ENCODE data around the gene NSRP1. TPM values are rescaled to one million over a fixed set of nuclear protein-coding genes. Genes with fewer than 3 reads are reported as not detected.

NSRP1 gene
- total and polyA plus RNA-seq, 2 of the 8 experiments (the other 6 are each of a cell fraction or from before 2014, with no cell fraction given), result 6.1 to 22.4 TPM

DNA sequence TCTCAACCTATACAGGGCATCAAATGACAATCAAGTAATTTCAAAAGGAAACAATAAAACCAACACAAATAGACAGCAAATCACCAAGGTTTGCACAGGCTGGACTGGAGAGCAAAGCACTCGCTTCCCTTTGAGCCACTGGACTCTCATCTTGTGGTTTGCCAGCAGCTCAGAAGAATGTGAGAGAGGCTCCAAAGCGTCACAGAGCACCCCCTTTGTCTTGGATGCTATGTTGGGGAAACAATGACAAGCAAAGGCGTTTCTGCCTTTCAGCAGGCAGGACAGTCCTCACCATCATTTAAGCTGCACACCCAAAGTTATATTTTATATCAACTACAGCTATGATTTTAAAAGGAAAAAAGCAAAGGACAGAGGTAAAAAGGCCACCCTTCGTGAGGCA lies 105.6 kb downstream of the NSRP1 start:
- no peak overlapping the region for H4K91ac ChIP-seq (replicated peaks; ENCODE audit: insufficient read length, low read length)
- FAIRE-seq, result no peak
- ChIA-PET CTCF (ENCODE audit: partially characterized antibody) (interaction anchor here (1.4 to 1.5 kb wide), 2 partner anchors 9 to 22 kb away, joined by 3 to 6 read pairs; no protein-coding TSS in a partner anchor), POLR2A (ENCODE audit: partially characterized antibody) (interaction anchor here (2.9 kb wide), 1 partner anchor 14 kb away, joined by 8 read pairs; no protein-coding TSS in a partner anchor)
- H3K23me2 ChIP-seq (ENCODE audit: low read depth, low read length), result no peaks in the 10 kb centered on the region
- no peak for DNase-seq (ENCODE audit: low read depth in 1 of 2, low spot score in 2 of 2)
- no peak overlapping the region for H3K9ac ChIP-seq (replicated peaks in 1 of 4; ENCODE audit: extremely low read depth in 1 of 4, low read depth in 3 of 4, low read length in 3 of 4)
- H3K27me3 ChIP-seq (replicated peaks in 1 of 4; ENCODE audit: control insufficient read depth in 3 of 4, extremely low read depth in 1 of 4, insufficient read depth in 3 of 4, low read length in 3 of 4), result no peaks in the 10 kb centered on the region
- no peak overlapping the region for H4K8ac ChIP-seq (ENCODE audit: extremely low read depth, insufficient read depth, low read length)
- H3K4me3 ChIP-seq (ENCODE audit: extremely low read depth in 1 of 4, insufficient read depth in 2 of 4, low read depth in 3 of 4, low read length in 4 of 4), result no peak overlapping the region
- no peak overlapping the region for H2BK5ac ChIP-seq (ENCODE audit: low read depth, low read length)
- no peak overlapping the region for H3K56ac ChIP-seq (replicated peaks; ENCODE audit: insufficient read length, low read depth, low read length)
- no peaks in the 10 kb centered on the region for H3K9me3 ChIP-seq (ENCODE audit: insufficient read depth in 2 of 2, low read depth in 1 of 2, low read length in 1 of 2)
- no peak overlapping the region for H2AFZ ChIP-seq (ENCODE audit: low read length)
- H4K20me1 ChIP-seq (replicated peaks in 1 of 2; ENCODE audit: control insufficient read depth in 1 of 2, insufficient read depth in 2 of 2, low read length in 2 of 2), result no peaks in the 10 kb centered on the region
- H2BK20ac ChIP-seq (ENCODE audit: low read length), result no peak overlapping the region
- H3K27ac ChIP-seq (ENCODE audit: low read depth, low read length), result no peak overlapping the region
- no peaks in the 10 kb centered on the region; the same call in 1 of the 2 replicates for H3K79me1 ChIP-seq (ENCODE audit: low read depth, low read length)
- no peak overlapping the region for H2BK15ac ChIP-seq (ENCODE audit: low read length)
- WGBS, 2 experiments (ENCODE audit: extremely low coverage in 1 of 2, insufficient coverage in 1 of 2, insufficient read length in 1 of 2, insufficient replicate concordance in 2 of 2, low coverage in 1 of 2, low lambda C conversion rate in 2 of 2, missing lambda C conversion rate in 1 of 2), result 85% methylated on average over 4 of the region's 4 CpGs; no CpG with 5 or more reads in 1 of the 2 experiments
- H3K18ac ChIP-seq (ENCODE audit: extremely low read depth, low read length), result no peak overlapping the region
- H3K79me2 ChIP-seq (ENCODE audit: control insufficient read depth in 1 of 2, insufficient read depth in 2 of 2, low read length in 2 of 2), result no peaks in the 10 kb centered on the region
- H3K36me3 ChIP-seq (ENCODE audit: control insufficient read depth in 2 of 4, insufficient read depth in 4 of 4, low read length in 3 of 4), result no peaks in the 10 kb centered on the region
- H3K4me1 ChIP-seq (replicated peaks in 1 of 4; ENCODE audit: control insufficient read depth in 3 of 4, insufficient read depth in 4 of 4, low read length in 3 of 4), result peaks cover 0 to 2% (median 0%) of the 10 kb centered on the region in 4 experiments; a peak in 2 of 7 replicates
- H2BK12ac ChIP-seq (ENCODE audit: low read depth, low read length), result no peak overlapping the region
- no peak overlapping the region for H2AK5ac ChIP-seq (ENCODE audit: low read depth, low read length)
- no peak overlapping the region for H3K23ac ChIP-seq (ENCODE audit: insufficient read length)
- H2BK120ac ChIP-seq (replicated peaks; ENCODE audit: low read depth, low read length), result no peak overlapping the region
- no peak overlapping the region for H4K5ac ChIP-seq (ENCODE audit: insufficient read length, low read depth, low read length)
- H3K14ac ChIP-seq (ENCODE audit: insufficient read length), result no peak overlapping the region
- H3K4me2 ChIP-seq (ENCODE audit: insufficient read depth in 1 of 2, low read depth in 2 of 2, low read length in 2 of 2), result no peak overlapping the region
- no peak overlapping the region for H3K4ac ChIP-seq (replicated peaks; ENCODE audit: insufficient read length, low read depth, low read length)
- TF ChIP-seq BCL11A (IDR thresholded peaks at IDR 0.05; ENCODE audit: low read depth in 2 of 2, low read length in 2 of 2), result no peak
- TF ChIP-seq CREB1 (IDR thresholded peaks at IDR 0.05), result no peak
- TF ChIP-seq RAD21 (IDR thresholded peaks at IDR 0.05 in 1 of 2, conservative IDR thresholded peaks at IDR 0.05 in 1 of 2; ENCODE audit: low read depth in 2 of 2, low read length in 2 of 2), result no peak
- no peak for TF ChIP-seq KDM4A (IDR thresholded peaks at IDR 0.05; ENCODE audit: low read depth, low read length, severe bottlenecking)
- no peak for TF ChIP-seq BRCA1 (IDR thresholded peaks at IDR 0.05; ENCODE audit: low read depth, low read length)
- TF ChIP-seq FOSL1 (IDR thresholded peaks at IDR 0.05; ENCODE audit: insufficient read depth, low read depth, low read length), result no peak
- TF ChIP-seq, protein P1, sequence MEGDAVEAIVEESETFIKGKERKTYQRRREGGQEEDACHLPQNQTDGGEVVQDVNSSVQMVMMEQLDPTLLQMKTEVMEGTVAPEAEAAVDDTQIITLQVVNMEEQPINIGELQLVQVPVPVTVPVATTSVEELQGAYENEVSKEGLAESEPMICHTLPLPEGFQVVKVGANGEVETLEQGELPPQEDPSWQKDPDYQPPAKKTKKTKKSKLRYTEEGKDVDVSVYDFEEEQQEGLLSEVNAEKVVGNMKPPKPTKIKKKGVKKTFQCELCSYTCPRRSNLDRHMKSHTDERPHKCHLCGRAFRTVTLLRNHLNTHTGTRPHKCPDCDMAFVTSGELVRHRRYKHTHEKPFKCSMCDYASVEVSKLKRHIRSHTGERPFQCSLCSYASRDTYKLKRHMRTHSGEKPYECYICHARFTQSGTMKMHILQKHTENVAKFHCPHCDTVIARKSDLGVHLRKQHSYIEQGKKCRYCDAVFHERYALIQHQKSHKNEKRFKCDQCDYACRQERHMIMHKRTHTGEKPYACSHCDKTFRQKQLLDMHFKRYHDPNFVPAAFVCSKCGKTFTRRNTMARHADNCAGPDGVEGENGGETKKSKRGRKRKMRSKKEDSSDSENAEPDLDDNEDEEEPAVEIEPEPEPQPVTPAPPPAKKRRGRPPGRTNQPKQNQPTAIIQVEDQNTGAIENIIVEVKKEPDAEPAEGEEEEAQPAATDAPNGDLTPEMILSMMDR (IDR thresholded peaks at IDR 0.05; ENCODE audit: control extremely low read depth in 1 of 3, insufficient read depth in 1 of 3, low read depth in 1 of 3, low read length in 3 of 3), result no peak
- TF ChIP-seq RNF2 (IDR thresholded peaks at IDR 0.05; ENCODE audit: borderline replicate concordance, low read depth, low read length, missing control alignments, poor library complexity, severe bottlenecking), result no peak
- no peak for TF ChIP-seq MAFK (IDR thresholded peaks at IDR 0.05; ENCODE audit: low read depth, low read length)
